MM.1S (cell line): ENCODE results near the gene ZMIZ1.

Experiments used
- EZH2 ChIP-seq: fragments of 300-600 bp; sonication (generic); optimal IDR thresholded peaks from 2 replicates; pipeline ENCODE3; 2017; ENCODE audit warnings: low read depth, mild to moderate bottlenecking, antibody characterized with exemption, low read length, mixed read lengths
- EZH2phosphoT487 ChIP-seq: fragments of 300-600 bp; sonication (generic); IDR thresholded peaks from 2 replicates; pipeline ENCODE4 v1.6.1; 2018; ENCODE audit warnings: antibody characterized with exemption, low read length
- TF ChIP-seq, protein P1 (sequence below): fragments of 300-600 bp; sonication (generic); IDR thresholded peaks from 2 replicates; pipeline ENCODE4 v1.5.1; 2016; ENCODE audit warnings: antibody characterized with exemption, low read length, mixed read lengths

DNA sequence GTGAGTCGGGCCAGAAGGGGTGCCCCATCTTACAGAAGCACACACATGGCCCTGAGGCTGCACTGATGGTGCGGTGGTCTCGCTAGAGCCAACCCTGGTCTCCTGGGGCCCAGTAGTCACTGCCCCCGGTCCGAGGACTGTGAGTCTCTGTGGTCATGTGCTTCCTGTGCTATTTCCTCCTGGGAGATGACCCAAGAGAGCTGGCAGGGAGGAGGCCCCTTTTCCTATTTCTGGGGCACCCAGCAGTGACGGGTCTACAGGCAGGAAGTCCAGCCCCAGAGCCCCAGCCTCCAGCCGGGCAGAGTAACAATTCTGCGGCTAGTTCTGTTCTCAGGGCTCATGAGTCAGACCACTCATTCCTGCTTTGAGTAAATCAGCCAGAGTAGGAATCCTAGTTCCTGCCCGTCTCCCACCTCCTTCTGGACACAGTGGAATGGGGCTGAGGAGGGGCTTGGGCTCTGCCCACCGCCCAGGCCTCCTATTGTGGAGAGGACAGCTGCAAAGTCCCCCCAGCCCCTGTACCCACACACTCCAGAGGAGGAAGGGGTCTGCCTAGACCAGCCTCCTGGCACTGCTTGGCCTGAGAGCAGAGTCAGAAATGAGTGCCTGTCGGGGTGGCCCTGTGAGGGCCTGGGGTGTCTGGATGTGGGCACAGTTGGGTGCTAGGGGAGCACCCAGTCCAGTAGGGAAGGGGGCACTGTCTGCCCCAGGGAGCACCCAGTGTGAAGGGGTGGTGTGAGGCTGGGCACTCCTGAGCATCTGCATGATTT is 198.0 kb downstream of the ZMIZ1 start:
- TF ChIP-seq EZH2phosphoT487, result no peak
- TF ChIP-seq, protein P1, sequence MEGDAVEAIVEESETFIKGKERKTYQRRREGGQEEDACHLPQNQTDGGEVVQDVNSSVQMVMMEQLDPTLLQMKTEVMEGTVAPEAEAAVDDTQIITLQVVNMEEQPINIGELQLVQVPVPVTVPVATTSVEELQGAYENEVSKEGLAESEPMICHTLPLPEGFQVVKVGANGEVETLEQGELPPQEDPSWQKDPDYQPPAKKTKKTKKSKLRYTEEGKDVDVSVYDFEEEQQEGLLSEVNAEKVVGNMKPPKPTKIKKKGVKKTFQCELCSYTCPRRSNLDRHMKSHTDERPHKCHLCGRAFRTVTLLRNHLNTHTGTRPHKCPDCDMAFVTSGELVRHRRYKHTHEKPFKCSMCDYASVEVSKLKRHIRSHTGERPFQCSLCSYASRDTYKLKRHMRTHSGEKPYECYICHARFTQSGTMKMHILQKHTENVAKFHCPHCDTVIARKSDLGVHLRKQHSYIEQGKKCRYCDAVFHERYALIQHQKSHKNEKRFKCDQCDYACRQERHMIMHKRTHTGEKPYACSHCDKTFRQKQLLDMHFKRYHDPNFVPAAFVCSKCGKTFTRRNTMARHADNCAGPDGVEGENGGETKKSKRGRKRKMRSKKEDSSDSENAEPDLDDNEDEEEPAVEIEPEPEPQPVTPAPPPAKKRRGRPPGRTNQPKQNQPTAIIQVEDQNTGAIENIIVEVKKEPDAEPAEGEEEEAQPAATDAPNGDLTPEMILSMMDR, result no peak
- TF ChIP-seq EZH2, result no peak
